Osteoblast (primary cell): ENCODE results near the gene CCDC102A. TPM values are rescaled to one million over a fixed set of nuclear protein-coding genes. Genes with fewer than 3 reads are reported as not detected.
A peak's percentile ranks its signal among the peaks of the same experiment; 100 is the strongest.

Source experiments
- DNase-seq: peaks from one replicate; pipeline ENCODE4 v3.0.0; 2011; ENCODE audit warnings: low spot score, mixed read lengths; ENCODE audit not compliant: insufficient read length; ENCODE audit errors: missing footprints
- H2AFZ ChIP-seq: 2 replicates; pipeline ENCODE4 v1.6.0; 2011; ENCODE audit warnings: mild to moderate bottlenecking, low read length
- H3K27ac ChIP-seq: 2 replicates; pipeline ENCODE4 v1.5.1; 2011; ENCODE audit warnings: mild to moderate bottlenecking, low read depth, low read length, moderate library complexity
- H3K27me3 ChIP-seq: 2 replicates; pipeline ENCODE4 v1.6.0; 2012; ENCODE audit warnings: mild to moderate bottlenecking, control low read depth, inconsistent platforms, low read length, moderate library complexity; ENCODE audit not compliant: insufficient read depth
- H3K36me3 ChIP-seq: 2 replicates; pipeline ENCODE4 v1.5.1; 2011; ENCODE audit warnings: mild to moderate bottlenecking, low read length, control low read depth, moderate library complexity; ENCODE audit not compliant: insufficient read depth
- H3K4me1 ChIP-seq: 2 replicates; pipeline ENCODE4 v1.5.1; 2011; ENCODE audit warnings: mild to moderate bottlenecking, low read length, control low read depth, moderate library complexity; ENCODE audit not compliant: insufficient read depth
- H3K4me2 ChIP-seq: 2 replicates; pipeline ENCODE4 v1.6.0; 2011; ENCODE audit warnings: mild to moderate bottlenecking, low read length; ENCODE audit not compliant: insufficient read depth
- H3K4me3 ChIP-seq: fragments of 200-600 bp; sonication (generic); 3 replicates; pipeline ENCODE4 v1.5.1; 2012; ENCODE audit warnings: mild to moderate bottlenecking, low read length, inconsistent platforms; ENCODE audit not compliant: insufficient read depth
- H3K79me2 ChIP-seq: 2 replicates; pipeline ENCODE4 v1.6.0; 2012; ENCODE audit warnings: mild to moderate bottlenecking, low read length, control low read depth, inconsistent platforms; ENCODE audit not compliant: insufficient read depth
- H3K9me3 ChIP-seq: 2 replicates; pipeline ENCODE4 v1.5.1; 2011; ENCODE audit warnings: low read depth, low read length, control low read depth
- H4K20me1 ChIP-seq: 2 replicates; pipeline ENCODE4 v1.6.0; 2012; ENCODE audit warnings: mild to moderate bottlenecking, low read length, control low read depth; ENCODE audit not compliant: insufficient read depth
- CTCF ChIP-seq: IDR thresholded peaks from 2 replicates; pipeline ENCODE4 v1.5.1; 2011; ENCODE audit warnings: mild to moderate bottlenecking, low read depth, low read length, moderate library complexity; ENCODE audit errors: extremely low read depth
- total RNA-seq: library from RNA; depleted of rRNA; stranded (reverse); fragments of >200 nt; gene quantifications from 2 replicates; pipeline ENCODE4 v1.2.3, GENCODE V29; 2012

Gene CCDC102A
- total RNA-seq, 1 donor = 9.8 TPM

- no peaks in the 10 kb centered on the region for H3K36me3 ChIP-seq
- no peak overlapping the region for H3K4me3 ChIP-seq
- H4K20me1 ChIP-seq = no peaks in the 10 kb centered on the region
- no peak overlapping the region for H3K27ac ChIP-seq
- TF ChIP-seq CTCF = no peak
- no peak for DNase-seq
- H3K4me2 ChIP-seq = no peak overlapping the region
- H3K9me3 ChIP-seq = no peaks in the 10 kb centered on the region
- H2AFZ ChIP-seq = no peak overlapping the region
- H3K4me1 ChIP-seq = no peaks in the 10 kb centered on the region
- H3K27me3 ChIP-seq = peaks cover 24% of the 10 kb centered on the region
- no peaks in the 10 kb centered on the region for H3K79me2 ChIP-seq
Observed at GRCh38 chr16:57544124-57544653, 7.8 kb upstream of the CCDC102A start.

DNA sequence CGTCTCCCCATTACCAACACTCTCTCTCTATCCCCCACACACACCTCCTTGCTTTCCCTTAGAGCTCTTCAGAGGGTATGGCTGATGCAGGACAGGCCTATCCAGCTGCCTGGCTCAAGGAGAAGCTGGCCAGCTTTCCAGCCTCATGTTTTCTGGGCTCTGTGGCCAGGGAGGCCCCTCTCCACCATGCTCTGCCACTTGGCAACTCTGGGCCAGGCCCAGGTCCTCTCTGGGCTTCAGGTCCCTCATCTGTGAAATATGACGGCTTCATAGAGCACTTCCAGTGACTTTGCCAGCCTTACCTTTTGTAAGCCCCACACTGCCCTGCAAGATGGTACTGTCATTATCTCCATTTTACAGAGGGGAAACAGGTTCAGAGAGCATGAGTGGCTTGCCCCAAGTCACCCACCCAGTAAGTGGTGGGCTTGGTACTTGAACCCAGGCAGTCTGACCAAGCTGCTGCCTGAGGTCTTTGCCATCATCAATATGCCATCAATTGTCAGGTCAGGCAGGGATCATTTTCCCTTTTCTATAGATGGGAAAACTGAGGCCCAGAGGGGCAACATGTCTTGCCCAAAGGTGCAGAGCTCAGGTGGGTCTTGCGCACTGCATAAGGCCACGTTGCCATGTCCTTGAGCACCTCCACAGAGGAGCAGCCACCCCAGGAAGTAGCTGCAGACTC is 5.5 kb upstream of the CCDC102A start:
- Histone ChIP-seq H3K79me2 (no peaks in the 10 kb centered on the region), H3K27me3 (peaks cover 23% of the 10 kb centered on the region), H3K36me3 (no peaks in the 10 kb centered on the region), H3K4me1 (peaks cover 3% of the 10 kb centered on the region), H3K4me3 (no peak overlapping the region), H4K20me1 (no peaks in the 10 kb centered on the region), H3K4me2 (no peak overlapping the region), H3K9me3 (no peaks in the 10 kb centered on the region), H3K27ac (no peak overlapping the region), H2AFZ (no peak overlapping the region)
- no peak for TF ChIP-seq CTCF
- peak; percentile 48 for DNase-seq

GRCh38 chr16:57540906-57541753 is 4.8 kb upstream of the CCDC102A start:
- H3K79me2 ChIP-seq = no peaks in the 10 kb centered on the region
- no peak overlapping the region for H2AFZ ChIP-seq
- peak; percentile 35 for DNase-seq
- no peak overlapping the region for H3K4me3 ChIP-seq
- H3K27ac ChIP-seq = no peak overlapping the region
- H3K4me1 ChIP-seq = peaks cover 7% of the 10 kb centered on the region
- H3K36me3 ChIP-seq = no peaks in the 10 kb centered on the region
- no peak for TF ChIP-seq CTCF
- H3K4me2 ChIP-seq = no peak overlapping the region
- no peaks in the 10 kb centered on the region for H3K9me3 ChIP-seq
- peaks cover 24% of the 10 kb centered on the region for H3K27me3 ChIP-seq
- no peaks in the 10 kb centered on the region for H4K20me1 ChIP-seq

GRCh38 chr16:57540387-57540786 is 4.0 kb upstream of the CCDC102A start:
- no peak overlapping the region for H3K4me2 ChIP-seq
- no peak for TF ChIP-seq CTCF
- no peaks in the 10 kb centered on the region for H3K36me3 ChIP-seq
- no peak overlapping the region for H2AFZ ChIP-seq
- no peak overlapping the region for H3K27ac ChIP-seq
- H3K79me2 ChIP-seq = peaks cover 2% of the 10 kb centered on the region
- peak; percentile 38 for DNase-seq
- H3K27me3 ChIP-seq = peaks cover 24% of the 10 kb centered on the region
- H3K4me1 ChIP-seq = peaks cover 11% of the 10 kb centered on the region
- no peaks in the 10 kb centered on the region for H3K9me3 ChIP-seq
- H4K20me1 ChIP-seq = no peaks in the 10 kb centered on the region
- no peak overlapping the region for H3K4me3 ChIP-seq
